ENCODE measurements around the gene SMIM43. TPM values are rescaled to one million over a fixed set of nuclear protein-coding genes. Genes with fewer than 3 reads are reported as not detected.

Gene SMIM43
- polyA plus RNA-seq, 1 donor (not counting 4 experiments of a cell fraction or from before 2014, with no cell fraction given), result 0.03 TPM

DNA sequence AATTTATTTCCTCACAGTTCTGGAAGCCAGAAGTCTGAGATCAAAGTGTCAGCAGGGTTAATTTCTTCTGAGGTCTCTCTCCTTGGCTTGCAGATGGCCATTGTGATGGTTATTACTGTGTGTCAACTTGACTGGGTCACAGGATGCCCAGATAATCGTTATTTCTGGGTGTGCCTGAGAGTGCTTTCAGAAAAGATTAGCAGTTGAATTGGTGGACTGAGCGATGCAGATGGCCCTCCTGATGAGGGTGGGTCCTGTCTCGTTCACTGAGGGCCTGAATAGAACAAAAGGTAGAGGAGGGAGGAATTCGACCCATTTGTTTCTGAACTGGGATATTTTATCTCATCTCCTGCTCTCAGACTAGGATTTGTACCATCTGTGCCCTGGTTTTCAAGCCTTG, 15.7 kb downstream of the SMIM43 start:
- Histone ChIP-seq H3K4me3 (ENCODE audit: control insufficient read depth in 2 of 3, extremely low read depth in 1 of 3, insufficient read depth in 2 of 3, low read depth in 1 of 3, low read length in 3 of 3) (no peak overlapping the region), H3K9me1 (ENCODE audit: control insufficient read depth, extremely low read depth, insufficient read depth, low read length) (no peaks in the 10 kb centered on the region), H3K4me1 (ENCODE audit: control insufficient read depth, extremely low read depth, insufficient read depth, low read length) (no peaks in the 10 kb centered on the region), H3K9me3 (ENCODE audit: control insufficient read depth, low read depth, low read length) (no peaks in the 10 kb centered on the region), H3K36me3 (ENCODE audit: control insufficient read depth in 2 of 2, extremely low read depth in 1 of 2, insufficient read depth in 2 of 2, low read length in 2 of 2) (no peaks in the 10 kb centered on the region), H4K20me1 (ENCODE audit: control insufficient read depth, extremely low read depth, insufficient read depth, low read length) (no peaks in the 10 kb centered on the region), H2AFZ (ENCODE audit: control insufficient read depth, low read length) (no peak overlapping the region), H3K27me3 (ENCODE audit: control insufficient read depth, extremely low read depth, insufficient read depth, low read length) (no peaks in the 10 kb centered on the region), H3K4me2 (ENCODE audit: control insufficient read depth, extremely low read depth, insufficient read depth, low read depth, low read length) (no peak overlapping the region), H3K79me2 (ENCODE audit: control insufficient read depth, insufficient read depth, low read length) (no peaks in the 10 kb centered on the region), H3K9ac (ENCODE audit: control insufficient read depth, extremely low read depth, insufficient read depth, low read length) (no peak overlapping the region), H3K27ac (ENCODE audit: control insufficient read depth, insufficient read depth, low read length) (no peak overlapping the region)
- DNase-seq (ENCODE audit: low read depth, low spot score), result no peak
- no peak for FAIRE-seq
- TF ChIP-seq, protein P1, sequence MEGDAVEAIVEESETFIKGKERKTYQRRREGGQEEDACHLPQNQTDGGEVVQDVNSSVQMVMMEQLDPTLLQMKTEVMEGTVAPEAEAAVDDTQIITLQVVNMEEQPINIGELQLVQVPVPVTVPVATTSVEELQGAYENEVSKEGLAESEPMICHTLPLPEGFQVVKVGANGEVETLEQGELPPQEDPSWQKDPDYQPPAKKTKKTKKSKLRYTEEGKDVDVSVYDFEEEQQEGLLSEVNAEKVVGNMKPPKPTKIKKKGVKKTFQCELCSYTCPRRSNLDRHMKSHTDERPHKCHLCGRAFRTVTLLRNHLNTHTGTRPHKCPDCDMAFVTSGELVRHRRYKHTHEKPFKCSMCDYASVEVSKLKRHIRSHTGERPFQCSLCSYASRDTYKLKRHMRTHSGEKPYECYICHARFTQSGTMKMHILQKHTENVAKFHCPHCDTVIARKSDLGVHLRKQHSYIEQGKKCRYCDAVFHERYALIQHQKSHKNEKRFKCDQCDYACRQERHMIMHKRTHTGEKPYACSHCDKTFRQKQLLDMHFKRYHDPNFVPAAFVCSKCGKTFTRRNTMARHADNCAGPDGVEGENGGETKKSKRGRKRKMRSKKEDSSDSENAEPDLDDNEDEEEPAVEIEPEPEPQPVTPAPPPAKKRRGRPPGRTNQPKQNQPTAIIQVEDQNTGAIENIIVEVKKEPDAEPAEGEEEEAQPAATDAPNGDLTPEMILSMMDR (optimal IDR thresholded peaks at IDR 0.05 in 1 of 3, IDR thresholded peaks at IDR 0.05 in 1 of 3, conservative IDR thresholded peaks at IDR 0.05 in 1 of 3; ENCODE audit: extremely low read depth in 1 of 3, insufficient read depth in 2 of 3, low read length in 3 of 3), result no peak
- no peak for TF ChIP-seq EZH2 (IDR thresholded peaks at IDR 0.05; ENCODE audit: low read length)
- dilution Hi-C loops (cut with MboI; ENCODE audit: extremely low pct_ligation_motif_present, low sequenced_read_pairs), result no loop called here

DNA sequence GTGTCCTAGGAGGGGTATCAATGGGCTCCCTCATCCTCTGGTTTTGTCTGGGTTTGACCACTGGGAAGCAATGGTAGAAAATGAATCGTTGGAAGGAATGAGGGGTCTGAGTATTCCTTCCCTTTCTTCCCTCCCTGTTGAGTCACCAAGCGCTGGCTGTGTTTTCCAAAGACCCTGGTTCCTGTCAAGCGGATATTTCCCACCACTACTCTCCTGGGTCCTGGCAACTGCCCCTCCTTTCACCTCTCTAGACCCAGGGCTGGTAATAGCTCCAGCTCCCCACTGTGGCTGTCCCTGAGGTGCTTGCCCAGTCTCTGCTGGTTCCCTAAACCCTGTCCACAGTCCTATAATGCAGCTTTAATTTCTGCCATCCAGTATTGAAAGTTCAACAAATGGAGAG, 22.2 kb downstream of the SMIM43 start:
- TF ChIP-seq EZH2 (IDR thresholded peaks at IDR 0.05; ENCODE audit: low read length), result no peak
- TF ChIP-seq, protein P1 (optimal IDR thresholded peaks at IDR 0.05 in 1 of 3, IDR thresholded peaks at IDR 0.05 in 1 of 3, conservative IDR thresholded peaks at IDR 0.05 in 1 of 3; ENCODE audit: extremely low read depth in 1 of 3, insufficient read depth in 2 of 3, low read length in 3 of 3), result no peak
- FAIRE-seq, result no peak
- H3K9me3 ChIP-seq (ENCODE audit: control insufficient read depth, low read depth, low read length), result no peaks in the 10 kb centered on the region
- H3K4me2 ChIP-seq (ENCODE audit: control insufficient read depth, extremely low read depth, insufficient read depth, low read depth, low read length), result no peak overlapping the region
- H3K9ac ChIP-seq (ENCODE audit: control insufficient read depth, extremely low read depth, insufficient read depth, low read length), result no peak overlapping the region
- no peaks in the 10 kb centered on the region for H3K9me1 ChIP-seq (ENCODE audit: control insufficient read depth, extremely low read depth, insufficient read depth, low read length)
- no peaks in the 10 kb centered on the region for H3K4me1 ChIP-seq (ENCODE audit: control insufficient read depth, extremely low read depth, insufficient read depth, low read length)
- DNase-seq (ENCODE audit: low read depth, low spot score), result no peak
- H3K27ac ChIP-seq (ENCODE audit: control insufficient read depth, insufficient read depth, low read length), result no peak overlapping the region
- H2AFZ ChIP-seq (ENCODE audit: control insufficient read depth, low read length), result no peak overlapping the region
- H3K4me3 ChIP-seq (ENCODE audit: control insufficient read depth in 2 of 3, extremely low read depth in 1 of 3, insufficient read depth in 2 of 3, low read depth in 1 of 3, low read length in 3 of 3), result no peak overlapping the region
- no peaks in the 10 kb centered on the region for H3K36me3 ChIP-seq (ENCODE audit: control insufficient read depth in 2 of 2, extremely low read depth in 1 of 2, insufficient read depth in 2 of 2, low read length in 2 of 2)
- dilution Hi-C loops (cut with MboI; ENCODE audit: extremely low pct_ligation_motif_present, low sequenced_read_pairs), result no loop called here
- no peaks in the 10 kb centered on the region for H3K79me2 ChIP-seq (ENCODE audit: control insufficient read depth, insufficient read depth, low read length)
- no peaks in the 10 kb centered on the region for H4K20me1 ChIP-seq (ENCODE audit: control insufficient read depth, extremely low read depth, insufficient read depth, low read length)
- H3K27me3 ChIP-seq (ENCODE audit: control insufficient read depth, extremely low read depth, insufficient read depth, low read length), result no peaks in the 10 kb centered on the region

Measured in keratinocyte (primary cell).